Peyer's patch (tissue), 4 donors: ENCODE measurements around the gene ZBTB7B.

Source experiments
- POLR2A ChIP-seq, 2 donors: fragments of 450-650 bp; IDR thresholded peaks; one replicate each; pipeline ENCODE4 v1.5.1; 2017; ENCODE audit warnings: antibody characterized with exemption in 2 of 2, mild to moderate bottlenecking in 2 of 2, moderate library complexity in 2 of 2
- TF ChIP-seq, protein P1 (sequence below), 6 experiments: fragments of 450-650 bp in 4 of 6; fragments of 200-600 bp in 2 of 6; sonication (generic) in 1 of 6; IDR thresholded peaks; one replicate each; pipeline ENCODE4 v1.5.1; 2017 to 2019; ENCODE audit warnings: antibody characterized with exemption in 6 of 6, mild to moderate bottlenecking in 3 of 6, moderate library complexity in 1 of 6

DNA sequence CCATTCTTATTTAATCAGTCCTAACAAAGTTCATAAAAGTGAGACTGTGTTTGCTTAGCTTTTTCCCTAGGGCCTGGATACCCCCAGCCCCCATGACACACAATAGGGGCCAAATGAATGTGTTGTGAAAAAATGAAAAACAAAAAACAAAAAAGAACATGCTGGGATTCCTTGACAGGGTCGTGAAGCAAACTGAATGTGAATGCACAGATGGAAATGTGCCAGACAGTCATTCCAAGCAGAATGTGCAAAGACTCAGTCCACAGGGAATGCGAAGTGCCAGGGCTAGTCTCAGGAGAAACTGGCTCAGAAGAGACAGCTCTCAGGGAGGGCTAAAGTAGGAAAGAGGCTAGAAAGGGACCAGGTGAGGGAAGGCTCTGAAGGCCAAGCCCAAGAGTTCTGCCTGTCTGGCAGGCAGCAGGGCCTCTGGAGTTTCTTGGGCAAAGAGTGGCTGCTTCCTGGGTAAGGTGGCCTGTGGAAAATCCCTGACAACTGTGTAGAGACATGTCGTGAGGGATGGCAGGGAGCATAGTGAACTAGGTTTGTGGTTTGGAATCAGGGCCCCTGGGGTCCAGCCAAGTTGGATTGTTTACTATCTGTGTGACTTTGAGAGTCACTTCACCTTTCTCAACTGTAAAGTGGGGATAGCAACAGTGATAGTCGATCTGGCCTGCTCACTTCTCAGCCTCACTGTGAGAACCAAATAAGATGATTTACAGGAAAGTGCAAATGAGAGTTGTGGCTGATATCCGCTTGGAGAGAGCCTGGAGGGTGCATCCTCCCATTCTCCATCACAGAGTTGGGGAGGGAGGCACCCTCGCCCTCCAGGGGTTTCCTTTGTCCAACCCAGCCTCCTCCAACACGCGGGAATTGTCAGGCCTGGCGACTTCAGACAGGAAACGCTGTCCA, 47.3 kb downstream of the ZBTB7B start:
- TF ChIP-seq, protein P1, sequence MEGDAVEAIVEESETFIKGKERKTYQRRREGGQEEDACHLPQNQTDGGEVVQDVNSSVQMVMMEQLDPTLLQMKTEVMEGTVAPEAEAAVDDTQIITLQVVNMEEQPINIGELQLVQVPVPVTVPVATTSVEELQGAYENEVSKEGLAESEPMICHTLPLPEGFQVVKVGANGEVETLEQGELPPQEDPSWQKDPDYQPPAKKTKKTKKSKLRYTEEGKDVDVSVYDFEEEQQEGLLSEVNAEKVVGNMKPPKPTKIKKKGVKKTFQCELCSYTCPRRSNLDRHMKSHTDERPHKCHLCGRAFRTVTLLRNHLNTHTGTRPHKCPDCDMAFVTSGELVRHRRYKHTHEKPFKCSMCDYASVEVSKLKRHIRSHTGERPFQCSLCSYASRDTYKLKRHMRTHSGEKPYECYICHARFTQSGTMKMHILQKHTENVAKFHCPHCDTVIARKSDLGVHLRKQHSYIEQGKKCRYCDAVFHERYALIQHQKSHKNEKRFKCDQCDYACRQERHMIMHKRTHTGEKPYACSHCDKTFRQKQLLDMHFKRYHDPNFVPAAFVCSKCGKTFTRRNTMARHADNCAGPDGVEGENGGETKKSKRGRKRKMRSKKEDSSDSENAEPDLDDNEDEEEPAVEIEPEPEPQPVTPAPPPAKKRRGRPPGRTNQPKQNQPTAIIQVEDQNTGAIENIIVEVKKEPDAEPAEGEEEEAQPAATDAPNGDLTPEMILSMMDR (IDR thresholded peaks at IDR 0.05) = no peak
- no peak for TF ChIP-seq POLR2A (IDR thresholded peaks at IDR 0.05)
